ENCODE measurements around the gene EIF4A3. TPM values are rescaled to one million over a fixed set of nuclear protein-coding genes. Genes with fewer than 3 reads are reported as not detected.

The EIF4A3 gene
- total and polyA plus RNA-seq, 2 experiments from 2014 or later: 81.7 to 107 TPM

GRCh38 chr17:80138856-80139426 is 8.0 kb downstream of the EIF4A3 start:
- no peak overlapping the region for H3K27ac ChIP-seq
- H3K36me3 ChIP-seq (replicated peaks; ENCODE audit: insufficient read depth, low read depth): no peaks in the 10 kb centered on the region
- H3K4me1 ChIP-seq (ENCODE audit: insufficient read depth): no peaks in the 10 kb centered on the region
- TF ChIP-seq EZH2phosphoT487 (IDR thresholded peaks at IDR 0.05; ENCODE audit: low read depth, severe bottlenecking, unreplicated experiment) (no peak), EZH2 (IDR thresholded peaks at IDR 0.05; ENCODE audit: borderline replicate concordance) (no peak), CTCF (IDR thresholded peaks at IDR 0.05; ENCODE audit: poor library complexity) (no peak)
- H4K20me1 ChIP-seq (ENCODE audit: insufficient read depth, poor library complexity, severe bottlenecking): peaks cover 1% of the 10 kb centered on the region
- H3K9me2 ChIP-seq (replicated peaks; ENCODE audit: insufficient read depth): no peaks in the 10 kb centered on the region
- no peak for DNase-seq (ENCODE audit: low spot score)
- H3K27me3 ChIP-seq: no peaks in the 10 kb centered on the region
- peaks cover 18% of the 10 kb centered on the region for H3K79me2 ChIP-seq
- H3K9me3 ChIP-seq (ENCODE audit: low read depth): no peaks in the 10 kb centered on the region
- H3K4me2 ChIP-seq: no peak overlapping the region
- no peak overlapping the region for H3K4me3 ChIP-seq
- no peak overlapping the region for H2AFZ ChIP-seq
- WGBS (ENCODE audit: low lambda C conversion rate, missing lambda C conversion rate): 91% methylated on average over 18 of the region's 18 CpGs

- Histone ChIP-seq H3K4me2 (no peak overlapping the region), H3K79me2 (peaks cover 4% of the 10 kb centered on the region), H3K9me3 (ENCODE audit: low read depth) (no peaks in the 10 kb centered on the region), H3K4me1 (ENCODE audit: insufficient read depth) (no peaks in the 10 kb centered on the region), H3K27ac (no peak overlapping the region), H2AFZ (no peak overlapping the region), H3K36me3 (replicated peaks; ENCODE audit: insufficient read depth, low read depth) (no peaks in the 10 kb centered on the region), H3K9me2 (replicated peaks; ENCODE audit: insufficient read depth) (no peaks in the 10 kb centered on the region), H4K20me1 (ENCODE audit: insufficient read depth, poor library complexity, severe bottlenecking) (no peaks in the 10 kb centered on the region), H3K4me3 (no peak overlapping the region), H3K27me3 (no peaks in the 10 kb centered on the region)
- DNase-seq (ENCODE audit: low spot score): no peak
- WGBS (ENCODE audit: low lambda C conversion rate, missing lambda C conversion rate): 98% methylated on average over 9 of the region's 9 CpGs
- TF ChIP-seq EZH2phosphoT487 (IDR thresholded peaks at IDR 0.05; ENCODE audit: low read depth, severe bottlenecking, unreplicated experiment): no peak
- no peak for TF ChIP-seq EZH2 (IDR thresholded peaks at IDR 0.05; ENCODE audit: borderline replicate concordance)
- no peak for TF ChIP-seq CTCF (IDR thresholded peaks at IDR 0.05; ENCODE audit: poor library complexity)
These were observed 9.8 kb downstream of the EIF4A3 start for GRCh38 chr17:80137131-80137530.

- Histone ChIP-seq H3K27me3 (no peaks in the 10 kb centered on the region), H3K9me3 (ENCODE audit: low read depth) (no peaks in the 10 kb centered on the region), H3K4me1 (ENCODE audit: insufficient read depth) (no peaks in the 10 kb centered on the region), H3K4me3 (no peak overlapping the region), H3K27ac (no peak overlapping the region), H4K20me1 (ENCODE audit: insufficient read depth, poor library complexity, severe bottlenecking) (no peaks in the 10 kb centered on the region), H2AFZ (no peak overlapping the region), H3K4me2 (no peak overlapping the region), H3K79me2 (no peaks in the 10 kb centered on the region), H3K36me3 (replicated peaks; ENCODE audit: insufficient read depth, low read depth) (no peaks in the 10 kb centered on the region), H3K9me2 (replicated peaks; ENCODE audit: insufficient read depth) (no peaks in the 10 kb centered on the region)
- TF ChIP-seq EZH2phosphoT487 (IDR thresholded peaks at IDR 0.05; ENCODE audit: low read depth, severe bottlenecking, unreplicated experiment) (no peak), EZH2 (IDR thresholded peaks at IDR 0.05; ENCODE audit: borderline replicate concordance) (no peak), CTCF (IDR thresholded peaks at IDR 0.05; ENCODE audit: poor library complexity) (no peak)
- no peak for DNase-seq (ENCODE audit: low spot score)
- 99% methylated on average over 6 of the region's 6 CpGs for WGBS (ENCODE audit: low lambda C conversion rate, missing lambda C conversion rate)
These were observed 13.3 kb downstream of the EIF4A3 start for GRCh38 chr17:80133626-80133970.

Data from hepatocyte (in vitro differentiated cells).